CD4-positive, CD25-positive, alpha-beta regulatory T cell (primary cell): ENCODE results near the gene CTCFL. TPM values are rescaled to one million over a fixed set of nuclear protein-coding genes. Genes with fewer than 3 reads are reported as not detected.

ENCODE experiments used
- ATAC-seq, 2 donors: fragments of 150-1000 bp; cut with Tn5 transposase; one replicate each; pipeline ENCODE4 v1.10.0; 2021; ENCODE audit warnings: low read depth in 2 of 2, moderate number of reproducible peaks in 2 of 2, moderate library complexity in 1 of 2
- DNase-seq, 3 donors: peaks; one replicate each; pipeline versions ENCODE4 v3.0.0 to v3.0.0-alpha.2; 2012 to 2022; ENCODE audit warnings: mixed read lengths in 1 of 3
- H3K27ac ChIP-seq: one replicate; pipeline ENCODE4 v1.7.0; 2013; ENCODE audit warnings: mild to moderate bottlenecking, low read length; ENCODE audit not compliant: insufficient read depth, poor library complexity, severe bottlenecking
- H3K27me3 ChIP-seq: one replicate; pipeline ENCODE4 v1.7.0; 2013; ENCODE audit warnings: low read length; ENCODE audit not compliant: control insufficient read depth, insufficient read depth
- H3K36me3 ChIP-seq: one replicate; pipeline ENCODE4 v1.7.0; 2013; ENCODE audit warnings: mild to moderate bottlenecking, low read length, moderate library complexity; ENCODE audit not compliant: control insufficient read depth, insufficient read depth
- H3K4me1 ChIP-seq: 2 replicates; pipeline ENCODE4 v1.7.0; 2013; ENCODE audit warnings: mild to moderate bottlenecking, low read length; ENCODE audit not compliant: insufficient read depth, control insufficient read depth, poor library complexity, severe bottlenecking
- H3K4me3 ChIP-seq: one replicate; pipeline ENCODE4 v1.7.0; 2013; ENCODE audit warnings: low read depth, mild to moderate bottlenecking, low read length, moderate library complexity
- H3K9me3 ChIP-seq, 2 experiments: 1 replicate in 1 of 2; 2 replicates in 1 of 2; pipeline ENCODE4 v1.7.0; 2013; ENCODE audit warnings: low read length in 2 of 2, mild to moderate bottlenecking in 1 of 2, moderate library complexity in 1 of 2; ENCODE audit not compliant: control insufficient read depth in 2 of 2
- H3K27ac Mint-ChIP-seq, 3 donors: one replicate each; pipeline ENCODE4 v1.8.0; 2020 to 2022; ENCODE audit warnings: mild to moderate bottlenecking in 3 of 3, mixed read lengths in 3 of 3, moderate library complexity in 2 of 3
- H3K27me3 Mint-ChIP-seq: one replicate; pipeline ENCODE4 v1.8.0; 2022; ENCODE audit warnings: mild to moderate bottlenecking, mixed read lengths
- H3K36me3 Mint-ChIP-seq: one replicate; pipeline ENCODE4 v1.8.0; 2020; ENCODE audit warnings: mixed read lengths
- H3K4me1 Mint-ChIP-seq, 4 donors: one replicate each; pipeline ENCODE4 v1.8.0; 2020 to 2022; ENCODE audit warnings: mixed read lengths in 4 of 4, mild to moderate bottlenecking in 1 of 4
- H3K4me3 Mint-ChIP-seq, 4 donors: one replicate each; pipeline ENCODE4 v1.8.0; 2020 to 2022; ENCODE audit warnings: mild to moderate bottlenecking in 4 of 4, mixed read lengths in 4 of 4, moderate library complexity in 3 of 4
- H3K9me3 Mint-ChIP-seq, 7 donors: one replicate each; pipeline ENCODE4 v1.8.0; 2020 to 2022; ENCODE audit warnings: mixed read lengths in 7 of 7, mild to moderate bottlenecking in 3 of 7, moderate library complexity in 2 of 7
- polyA plus RNA-seq, 4 donors: library from polyadenylated mRNA; unstranded; fragments of 300-500 nt; fragmentation: Illumina TruSeq; gene quantifications; one replicate each; pipeline ENCODE4 v1.2.3, GENCODE V29; 2021
- total RNA-seq: library from RNA; stranded (reverse); gene quantifications from one replicate; pipeline ENCODE4 v1.2.3, GENCODE V29; 2022

CTCFL gene
- total and polyA plus RNA-seq, 5 donors from 2014 or later = not detected

DNA sequence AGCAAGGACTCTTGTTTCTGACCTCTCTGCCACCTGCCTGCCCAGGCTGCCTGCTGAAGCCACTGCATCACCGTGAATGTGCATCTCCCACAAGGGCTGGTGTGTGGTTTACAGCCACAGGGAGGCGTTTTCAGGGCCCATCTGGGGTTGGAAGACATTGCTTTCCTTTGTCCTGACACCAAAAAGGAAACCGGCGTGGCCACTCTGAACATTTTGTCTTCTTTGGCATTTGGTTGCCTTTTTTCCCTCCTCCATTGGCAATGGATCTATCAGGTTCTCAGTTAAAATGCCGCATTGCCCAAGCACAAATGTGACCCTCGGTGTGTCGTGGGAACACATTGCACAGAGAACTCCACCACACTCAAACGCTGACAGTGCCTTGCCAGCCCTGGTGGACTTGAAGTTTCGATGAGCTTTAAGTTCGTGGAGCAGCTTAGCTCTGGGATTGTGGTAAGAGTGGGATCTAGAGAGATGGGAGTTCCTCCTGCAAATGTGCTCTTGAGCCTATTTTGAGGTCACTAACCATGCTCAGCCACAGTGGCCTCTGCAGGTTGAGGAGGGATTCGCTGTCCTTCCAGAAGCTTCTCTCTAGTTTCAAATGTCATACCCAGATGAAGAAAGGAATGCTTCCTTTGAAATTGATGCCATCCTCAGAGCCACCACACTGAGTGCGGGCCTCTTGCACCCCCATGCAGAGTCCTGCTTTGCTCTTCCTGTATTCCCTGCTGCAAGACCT lies 21.2 kb upstream of the CTCFL start:
- no peaks in the 10 kb centered on the region for H3K4me1 Mint-ChIP-seq
- H3K4me3 Mint-ChIP-seq = no peak overlapping the region
- H3K36me3 ChIP-seq = no peaks in the 10 kb centered on the region
- H3K27me3 ChIP-seq = peaks cover 5% of the 10 kb centered on the region
- no peaks in the 10 kb centered on the region for H3K36me3 Mint-ChIP-seq
- H3K27ac ChIP-seq = no peak overlapping the region
- peaks cover 11% of the 10 kb centered on the region for H3K27me3 Mint-ChIP-seq
- no peaks in the 10 kb centered on the region for H3K9me3 ChIP-seq
- H3K4me3 ChIP-seq = no peak overlapping the region
- ATAC-seq (no peak), DNase-seq (no peak)
- no peak overlapping the region for H3K27ac Mint-ChIP-seq
- H3K9me3 Mint-ChIP-seq = peaks cover 0 to 1% (median 0%) of the 10 kb centered on the region in 7 donors
- H3K4me1 ChIP-seq = no peaks in the 10 kb centered on the region

DNA sequence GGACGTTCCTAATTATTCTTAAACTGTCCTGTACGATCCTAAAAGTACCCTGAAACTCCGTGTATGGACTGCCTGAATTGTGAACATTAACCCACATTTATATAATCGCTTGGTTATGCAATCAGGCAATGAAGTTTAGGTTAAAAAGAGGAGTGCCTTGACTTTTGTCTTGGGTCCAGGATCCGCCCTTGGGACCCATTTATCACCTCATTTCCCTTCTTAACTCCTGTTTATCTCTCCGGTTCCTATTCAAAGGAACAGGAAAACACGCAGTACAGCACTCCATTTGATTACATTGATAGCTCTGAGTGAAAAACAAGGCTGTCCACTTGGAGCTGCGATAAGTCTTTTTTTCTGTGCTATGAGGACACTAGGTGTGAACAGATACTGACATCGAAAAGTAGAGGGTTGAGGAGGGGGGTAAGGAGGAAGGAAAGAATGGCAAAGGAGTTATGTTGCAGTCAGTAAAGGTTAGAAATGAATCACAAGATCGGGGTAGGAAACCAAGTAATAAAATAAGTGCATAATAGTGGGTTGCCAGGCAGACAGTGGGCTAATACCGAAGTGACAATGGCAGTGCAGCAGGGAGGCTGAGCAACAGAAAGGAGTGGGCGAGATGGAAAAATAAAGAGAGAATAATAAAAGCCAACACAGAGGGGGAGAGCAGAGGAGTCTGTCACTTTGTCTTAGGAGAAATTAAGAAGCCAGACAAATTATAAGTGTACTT lies 20.1 kb upstream of the CTCFL start:
- Histone ChIP-seq H3K9me3 (no peaks in the 10 kb centered on the region), H3K36me3 (no peaks in the 10 kb centered on the region), H3K27me3 (peaks cover 5% of the 10 kb centered on the region), H3K4me3 (no peak overlapping the region), H3K27ac (no peak overlapping the region), H3K4me1 (no peaks in the 10 kb centered on the region)
- Mint-ChIP-seq H3K36me3 (no peaks in the 10 kb centered on the region), H3K4me1 (no peaks in the 10 kb centered on the region), H3K4me3 (no peak overlapping the region), H3K9me3 (peaks cover 0 to 5% (median 0%) of the 10 kb centered on the region in 7 donors), H3K27ac (no peak overlapping the region), H3K27me3 (peaks cover 11% of the 10 kb centered on the region)
- ATAC-seq (no peak), DNase-seq (no peak)

DNA sequence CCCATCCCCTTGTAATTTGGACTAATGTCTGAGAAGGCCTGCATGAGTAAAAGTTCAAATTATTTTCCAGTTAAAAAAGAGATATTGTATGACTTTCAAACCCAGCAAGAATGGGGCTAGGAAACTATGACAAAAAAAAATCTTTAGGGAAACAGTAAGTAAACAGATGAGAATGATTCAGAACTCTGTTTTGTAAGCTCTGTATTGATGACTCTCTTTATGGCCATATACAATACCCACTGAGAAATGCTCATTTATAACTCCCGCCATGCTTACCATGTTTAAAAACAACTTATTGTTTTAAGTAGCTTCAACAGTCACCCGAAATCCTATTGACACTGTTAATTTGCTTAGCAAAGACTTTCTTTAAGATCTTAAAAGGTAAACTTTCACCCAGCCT lies 18.8 kb upstream of the CTCFL start:
- DNase-seq (no peak), ATAC-seq (no peak)
- Histone ChIP-seq H3K4me3 (no peak overlapping the region), H3K9me3 (no peaks in the 10 kb centered on the region), H3K27ac (no peak overlapping the region), H3K27me3 (peaks cover 3% of the 10 kb centered on the region), H3K36me3 (no peaks in the 10 kb centered on the region), H3K4me1 (no peaks in the 10 kb centered on the region)
- peaks cover 0 to 5% (median 1%) of the 10 kb centered on the region in 7 donors for H3K9me3 Mint-ChIP-seq
- peaks cover 15% of the 10 kb centered on the region for H3K27me3 Mint-ChIP-seq
- no peak overlapping the region for H3K4me3 Mint-ChIP-seq
- no peaks in the 10 kb centered on the region for H3K36me3 Mint-ChIP-seq
- no peaks in the 10 kb centered on the region for H3K4me1 Mint-ChIP-seq
- H3K27ac Mint-ChIP-seq = no peak overlapping the region

DNA sequence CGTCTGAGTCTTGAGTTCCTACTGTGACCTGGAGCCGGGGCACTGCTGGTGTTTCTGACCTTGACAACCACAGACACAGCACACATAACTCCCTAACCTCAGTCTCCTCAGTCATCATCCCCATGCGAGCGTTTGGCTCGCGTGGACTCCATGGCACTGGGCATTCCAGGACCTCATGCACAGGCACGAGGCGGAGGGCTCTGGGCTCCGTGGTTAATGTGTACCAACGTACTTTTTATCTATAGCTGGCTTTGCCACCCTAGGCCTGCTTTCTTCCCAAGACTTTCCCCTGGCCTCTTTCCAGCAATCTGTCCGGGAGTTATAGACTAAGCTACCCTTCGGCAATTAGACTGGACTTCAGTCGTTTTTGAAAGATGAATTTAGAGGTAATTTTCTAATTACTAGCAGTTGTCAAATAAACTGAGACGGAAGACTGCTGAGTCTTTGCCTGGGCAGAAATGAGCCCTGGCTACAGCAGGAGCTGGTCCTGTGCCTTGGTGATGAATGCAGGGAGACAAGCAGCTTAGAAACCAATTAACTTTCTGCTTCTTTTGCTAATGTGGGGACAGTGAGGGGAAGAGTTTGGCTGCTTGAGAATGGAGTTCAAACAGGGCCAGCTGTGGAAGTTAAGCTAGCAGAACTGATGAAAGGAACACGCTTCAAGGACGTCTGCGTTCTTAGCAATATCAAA lies 16.1 kb upstream of the CTCFL start:
- Mint-ChIP-seq H3K27me3 (peaks cover 20% of the 10 kb centered on the region), H3K9me3 (peaks cover 0 to 5% (median 2%) of the 10 kb centered on the region in 7 donors), H3K27ac (no peak overlapping the region), H3K4me1 (no peaks in the 10 kb centered on the region), H3K36me3 (no peaks in the 10 kb centered on the region), H3K4me3 (no peak overlapping the region)
- DNase-seq (no peak), ATAC-seq (no peak)
- no peaks in the 10 kb centered on the region for H3K4me1 ChIP-seq
- H3K36me3 ChIP-seq = no peaks in the 10 kb centered on the region
- no peak overlapping the region for H3K4me3 ChIP-seq
- peaks cover 4% of the 10 kb centered on the region for H3K27me3 ChIP-seq
- no peaks in the 10 kb centered on the region for H3K9me3 ChIP-seq
- no peak overlapping the region for H3K27ac ChIP-seq

DNA sequence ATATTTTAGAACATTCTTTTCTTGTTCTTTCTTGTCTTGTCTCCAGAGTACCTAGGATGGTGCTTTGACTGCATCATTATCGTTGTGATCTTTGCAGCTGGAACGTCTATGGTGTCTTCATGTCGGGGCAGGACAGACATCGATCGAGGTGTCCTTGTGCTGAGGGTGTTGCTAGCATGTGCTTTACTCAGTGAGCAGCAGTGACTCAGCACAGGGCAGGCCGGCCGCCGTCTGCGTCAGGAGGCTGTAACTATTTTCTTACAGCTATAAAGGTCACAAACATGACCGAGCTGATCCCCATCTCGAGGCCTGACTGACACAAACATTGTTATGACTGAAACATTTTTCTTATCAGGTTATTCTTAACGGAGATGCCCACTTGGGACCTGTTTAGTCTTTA lies 14.9 kb upstream of the CTCFL start:
- Mint-ChIP-seq H3K27ac (no peak overlapping the region), H3K4me1 (no peaks in the 10 kb centered on the region), H3K27me3 (peaks cover 26% of the 10 kb centered on the region), H3K36me3 (no peaks in the 10 kb centered on the region), H3K9me3 (peaks cover 0 to 5% (median 2%) of the 10 kb centered on the region in 7 donors), H3K4me3 (no peak overlapping the region)
- no peak for ATAC-seq
- no peak for DNase-seq
- Histone ChIP-seq H3K4me1 (no peaks in the 10 kb centered on the region), H3K4me3 (no peak overlapping the region), H3K27me3 (peaks cover 4% of the 10 kb centered on the region), H3K36me3 (no peaks in the 10 kb centered on the region), H3K27ac (no peak overlapping the region), H3K9me3 (no peaks in the 10 kb centered on the region)

DNA sequence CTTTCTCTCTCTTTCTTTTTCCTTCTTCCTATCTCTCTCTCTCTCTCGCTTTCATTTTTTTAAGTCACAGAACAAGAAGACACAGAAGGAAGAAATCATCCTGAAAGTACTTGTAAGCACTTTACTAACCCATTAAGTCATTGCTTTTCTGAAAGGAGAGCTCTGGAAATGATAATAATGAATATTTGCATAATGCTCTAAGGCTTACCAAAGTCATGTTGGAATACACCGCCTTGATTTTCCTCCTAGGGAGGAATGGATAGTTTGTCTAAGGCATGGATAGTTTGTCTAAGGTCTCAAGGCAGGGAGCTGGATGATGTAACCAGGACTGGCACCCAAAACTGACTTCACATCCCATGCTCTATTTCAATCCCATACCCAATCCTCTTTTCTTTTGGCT lies 12.9 kb upstream of the CTCFL start:
- peak overlapping the region in 1 of 3 donors; percentile 62 for H3K27ac Mint-ChIP-seq
- H3K4me3 Mint-ChIP-seq = no peak overlapping the region
- peaks cover 25% of the 10 kb centered on the region for H3K27me3 Mint-ChIP-seq
- Histone ChIP-seq H3K36me3 (no peaks in the 10 kb centered on the region), H3K27me3 (peaks cover 4% of the 10 kb centered on the region), H3K27ac (no peak overlapping the region), H3K4me3 (no peak overlapping the region), H3K9me3 (no peaks in the 10 kb centered on the region), H3K4me1 (no peaks in the 10 kb centered on the region)
- H3K4me1 Mint-ChIP-seq = no peaks in the 10 kb centered on the region
- no peaks in the 10 kb centered on the region for H3K36me3 Mint-ChIP-seq
- ATAC-seq (no peak), DNase-seq (no peak)
- peaks cover 0 to 5% (median 2%) of the 10 kb centered on the region in 7 donors for H3K9me3 Mint-ChIP-seq

DNA sequence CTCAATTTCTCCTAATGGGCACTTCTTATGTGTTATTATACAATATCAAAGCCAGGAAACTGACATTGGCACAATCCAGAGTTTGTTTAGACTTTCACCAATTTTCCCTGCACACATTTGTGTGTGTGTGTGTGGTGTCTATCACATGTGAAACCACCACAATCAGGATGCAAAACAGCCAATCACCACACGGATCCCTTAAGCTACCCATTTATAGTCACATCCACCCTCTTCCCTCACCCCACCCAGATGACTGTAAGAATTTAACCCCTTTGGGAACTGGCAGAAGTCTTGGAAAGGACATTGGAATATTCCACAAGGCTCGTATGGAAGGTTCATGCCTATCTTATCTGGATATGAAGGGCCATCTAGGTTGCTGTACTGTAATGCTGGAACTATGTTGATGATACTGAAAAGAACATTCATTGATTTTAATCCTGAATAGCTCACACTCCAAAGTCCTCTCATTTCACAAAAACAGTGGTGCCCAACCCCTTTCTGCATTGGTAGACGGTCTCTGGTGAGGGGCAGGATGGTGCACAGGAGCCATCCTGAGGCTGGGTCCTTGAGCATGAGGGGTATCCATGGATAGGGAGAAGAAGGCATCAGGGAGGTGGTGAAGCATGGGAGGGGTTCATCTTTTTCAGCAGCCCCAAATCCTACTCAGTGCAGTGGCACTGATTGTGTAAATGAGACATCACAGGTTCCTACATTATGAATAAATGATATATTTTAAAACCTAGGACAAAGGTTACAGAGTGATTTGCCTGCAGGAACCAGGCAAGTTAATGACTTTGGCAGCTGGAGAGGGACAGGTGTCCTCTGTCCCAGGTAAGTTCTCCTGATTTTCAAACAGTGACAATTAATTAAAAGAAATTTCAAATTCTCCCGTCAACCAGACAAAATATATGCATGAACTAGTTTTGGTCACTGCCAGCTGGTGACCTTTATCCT lies 12.1 kb upstream of the CTCFL start:
- Mint-ChIP-seq H3K27me3 (peaks cover 27% of the 10 kb centered on the region), H3K4me3 (no peak overlapping the region)

More for the DNA sequence above, 12.1 kb upstream of the CTCFL start:
- H3K9me3 ChIP-seq = no peaks in the 10 kb centered on the region
- H3K4me3 ChIP-seq = no peak overlapping the region
- H3K4me1 ChIP-seq = no peaks in the 10 kb centered on the region
- H3K36me3 ChIP-seq = no peaks in the 10 kb centered on the region
- peaks cover 4% of the 10 kb centered on the region for H3K27me3 ChIP-seq
- Mint-ChIP-seq H3K4me1 (no peaks in the 10 kb centered on the region), H3K9me3 (peaks cover 0 to 5% (median 2%) of the 10 kb centered on the region in 7 donors), H3K27ac (no peak overlapping the region), H3K36me3 (no peaks in the 10 kb centered on the region)
- no peak overlapping the region for H3K27ac ChIP-seq
- DNase-seq = no peak
- no peak for ATAC-seq
